Liver (tissue), 9 donors: ENCODE results near the gene CYP3A5. TPM values are rescaled to one million over a fixed set of nuclear protein-coding genes. Genes with fewer than 3 reads are reported as not detected.

Experiments
- DNase-seq: peaks from one replicate; pipeline ENCODE4 v3.0.0-alpha.2; 2017; ENCODE audit warnings: low spot score
- H3K27ac ChIP-seq, 2 donors: one replicate each; pipeline ENCODE4 v1.7.0; 2013; ENCODE audit warnings: inconsistent platforms in 2 of 2, low read length in 2 of 2, control low read depth in 1 of 2, low read depth in 1 of 2, mild to moderate bottlenecking in 1 of 2
- H3K27me3 ChIP-seq, 4 donors: one replicate each; pipeline versions ENCODE4 v1.6.1 to v1.7.0; 2013; ENCODE audit warnings: low read length in 3 of 4, inconsistent platforms in 1 of 4, mild to moderate bottlenecking in 1 of 4, moderate library complexity in 1 of 4; ENCODE audit not compliant: control insufficient read depth in 4 of 4, insufficient read depth in 4 of 4
- H3K36me3 ChIP-seq, 4 donors: one replicate each; pipeline versions ENCODE4 v1.6.1 to v1.7.0; 2013; ENCODE audit warnings: low read length in 3 of 4, mild to moderate bottlenecking in 3 of 4, low read depth in 1 of 4, moderate library complexity in 1 of 4; ENCODE audit not compliant: control insufficient read depth in 4 of 4, insufficient read depth in 3 of 4
- H3K4me1 ChIP-seq, 4 donors: one replicate each; pipeline versions ENCODE4 v1.6.1 to v1.7.0; 2013; ENCODE audit warnings: low read length in 3 of 4, mild to moderate bottlenecking in 3 of 4, moderate library complexity in 1 of 4; ENCODE audit not compliant: control insufficient read depth in 4 of 4, insufficient read depth in 4 of 4
- H3K4me3 ChIP-seq, 3 donors: one replicate each; pipeline versions ENCODE4 v1.6.1 to v1.7.0; 2013; ENCODE audit warnings: low read length in 3 of 3, control low read depth in 1 of 3, low read depth in 1 of 3, mild to moderate bottlenecking in 1 of 3
- H3K9ac ChIP-seq, 2 donors: one replicate each; pipeline ENCODE4 v1.7.0; 2013; ENCODE audit warnings: low read length in 2 of 2, mild to moderate bottlenecking in 2 of 2, moderate library complexity in 2 of 2, control low read depth in 1 of 2, low read depth in 1 of 2
- H3K9me3 ChIP-seq, 4 donors: one replicate each; pipeline versions ENCODE4 v1.6.1 to v1.7.0; 2013; ENCODE audit warnings: low read length in 3 of 4; ENCODE audit not compliant: control insufficient read depth in 4 of 4
- EGR1 ChIP-seq, 2 donors: IDR thresholded peaks; 2 replicates each; pipeline ENCODE4 v1.6.1; 2016 to 2018; ENCODE audit warnings: antibody characterized with exemption in 2 of 2, low read depth in 2 of 2
- FOXA1 ChIP-seq: IDR thresholded peaks from 2 replicates; pipeline ENCODE4 v1.6.1; 2016; ENCODE audit warnings: antibody characterized with exemption
- FOXA2 ChIP-seq: IDR thresholded peaks from 2 replicates; pipeline ENCODE4 v1.6.1; 2016; ENCODE audit warnings: antibody characterized with exemption
- GABPA ChIP-seq, 2 donors: IDR thresholded peaks in 1 of 2; conservative IDR thresholded peaks in 1 of 2; 2 replicates each; pipeline ENCODE4 v1.6.1; 2016; ENCODE audit warnings: antibody characterized with exemption in 2 of 2, mild to moderate bottlenecking in 1 of 2, moderate library complexity in 1 of 2
- HNF4A ChIP-seq, 2 donors: conservative IDR thresholded peaks; 2 replicates each; pipeline ENCODE4 v1.6.1; 2016; ENCODE audit warnings: antibody characterized with exemption in 2 of 2, mild to moderate bottlenecking in 2 of 2
- HNF4G ChIP-seq: IDR thresholded peaks from 2 replicates; pipeline ENCODE4 v1.6.1; 2016; ENCODE audit warnings: antibody characterized with exemption
- JUND ChIP-seq, 2 donors: IDR thresholded peaks; 2 replicates each; pipeline ENCODE4 v1.6.1; 2016; ENCODE audit warnings: antibody characterized with exemption in 2 of 2
- NR2F2 ChIP-seq: IDR thresholded peaks from 2 replicates; pipeline ENCODE4 v1.6.1; 2016; ENCODE audit warnings: antibody characterized with exemption
- RAD21 ChIP-seq, 2 donors: IDR thresholded peaks; 2 replicates each; pipeline ENCODE4 v1.6.1; 2016; ENCODE audit warnings: antibody characterized with exemption in 2 of 2, mild to moderate bottlenecking in 2 of 2
- RXRA ChIP-seq, 2 donors: IDR thresholded peaks; 2 replicates each; pipeline ENCODE4 v1.6.1; 2017 to 2018; ENCODE audit warnings: antibody characterized with exemption in 2 of 2, mild to moderate bottlenecking in 1 of 2
- SP1 ChIP-seq: IDR thresholded peaks from 2 replicates; pipeline ENCODE4 v1.6.1; 2018; ENCODE audit warnings: antibody characterized with exemption, mild to moderate bottlenecking
- TAF1 ChIP-seq: conservative IDR thresholded peaks from 2 replicates; pipeline ENCODE4 v1.6.1; 2016; ENCODE audit warnings: antibody characterized with exemption, mild to moderate bottlenecking
- YY1 ChIP-seq: IDR thresholded peaks from 2 replicates; pipeline ENCODE4 v1.6.1; 2016; ENCODE audit warnings: antibody characterized with exemption, mild to moderate bottlenecking
- WGBS: extraction: QIAGEN DNeasy Blood & Tissue Kit; methylation state at CpG from one replicate; pipeline ENCODE4 v1.1.7; 2013; 5-methylcytosine and 5-hydroxymethylcytosine counted together
- polyA plus RNA-seq, 2 donors: library from polyadenylated mRNA; stranded (reverse) in 1 of 2; unstranded in 1 of 2; fragments of 200-250 nt in 1 of 2; fragments of >200 nt in 1 of 2; fragmentation: Nextera tagmentation in 1 of 2; extraction: Ambion mirVana in 1 of 2; gene quantifications; one replicate each; pipeline versions ENCODE4 v1.2.1 to v1.2.3, GENCODE V29; 2013 to 2015
- total RNA-seq, 2 donors: library from RNA; depleted of rRNA; stranded (reverse); fragments of >200 nt; gene quantifications; one replicate each; pipeline ENCODE4 v1.2.3, GENCODE V29; 2014
- TF ChIP-seq, protein P1 (sequence below): IDR thresholded peaks from 2 replicates; pipeline ENCODE4 v1.6.1; 2016; ENCODE audit warnings: antibody characterized with exemption
- TF ChIP-seq, protein P2 (sequence below): IDR thresholded peaks from 2 replicates; pipeline ENCODE4 v1.6.1; 2016; ENCODE audit warnings: antibody characterized with exemption
- TF ChIP-seq, protein P3 (sequence below): IDR thresholded peaks from 2 replicates; pipeline ENCODE4 v1.6.1; 2016; ENCODE audit warnings: antibody characterized with exemption
- TF ChIP-seq, protein P4 (sequence below): fragments of 150-350 bp; IDR thresholded peaks from 2 replicates; pipeline ENCODE4 v1.5.1; 2017; ENCODE audit warnings: improper control_type of control experiment, low read depth, low read length; ENCODE audit not compliant: missing input control
- TF ChIP-seq, protein P5 (sequence below): IDR thresholded peaks from 2 replicates; pipeline ENCODE4 v1.6.1; 2016; ENCODE audit warnings: antibody characterized with exemption, mild to moderate bottlenecking
- donor health status: healthy.
- donor health status: healthy.
- donor health status: healthy.
- donor health status: healthy.
- donor health status: healthy.

The CYP3A5 gene
- total and polyA plus RNA-seq, 4 donors, result 21.9 to 1,413 (median 717) TPM

DNA sequence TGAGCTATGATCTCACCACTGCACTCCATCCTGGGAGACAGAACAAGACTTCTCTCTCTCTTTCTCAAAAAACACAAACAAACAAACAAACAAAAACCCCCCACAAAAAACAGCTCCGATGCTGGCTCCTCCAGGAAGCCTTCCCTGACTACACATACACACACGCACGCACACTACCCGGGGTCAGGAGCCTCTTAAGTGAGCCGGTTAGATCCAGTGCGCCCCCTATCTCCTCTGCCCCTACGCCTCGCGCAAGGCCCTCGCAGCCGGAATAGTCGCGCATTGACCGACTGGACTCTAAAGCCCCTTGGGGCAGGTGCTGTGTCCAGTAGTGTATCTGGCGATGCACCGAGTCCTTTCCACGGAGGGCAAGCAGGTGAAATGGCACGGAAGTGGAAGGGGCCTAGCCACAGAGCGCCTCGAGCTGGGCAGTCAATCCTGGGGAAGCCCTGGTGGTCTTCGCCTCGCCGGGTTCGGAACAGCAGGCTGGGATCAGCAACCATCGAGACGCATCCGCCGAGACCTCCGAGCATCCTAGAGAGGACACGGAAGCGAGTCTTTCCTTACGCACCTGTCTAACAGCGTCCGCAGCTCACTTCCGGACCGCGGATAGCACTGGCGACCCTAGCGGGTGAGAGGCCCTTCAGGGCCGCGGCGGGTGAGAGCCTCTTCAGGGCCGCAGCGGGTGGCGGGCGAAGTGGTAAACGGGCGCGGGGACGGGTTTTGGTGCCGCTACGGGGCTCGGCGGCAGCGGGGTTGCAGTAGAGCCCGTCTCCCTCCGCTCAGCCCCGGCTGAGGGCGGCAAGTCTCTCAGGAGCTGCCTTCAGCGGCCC lies 63.2 kb downstream of the CYP3A5 start, which contains the start of gene ZSCAN25:
TSS of gene ZSCAN25 (plus strand) at position 588 of the 833 bp plus-strand sequence. CDS start 2,661 bp downstream, outside the sequence.
- H3K4me1 ChIP-seq, result peaks cover 2 to 17% (median 8%) of the 10 kb centered on the region in 4 donors

More for the DNA sequence above, 63.2 kb downstream of the CYP3A5 start, which contains the start of gene ZSCAN25:
- under 1% methylated on average over 60 of the region's 60 CpGs for WGBS
- Histone ChIP-seq H3K4me3 (peak within 1 kb of the TSS; percentile 77 to 94 (median 93)), H3K9ac (peak within 1 kb of the TSS; percentile 23 to 92), H3K27me3 (no peaks in the 10 kb centered on the region), H3K36me3 (peaks cover 3 to 27% (median 20%) of the 10 kb centered on the region in 4 donors), H3K27ac (peak within 1 kb of the TSS; percentile 66 to 77), H3K9me3 (no peaks in the 10 kb centered on the region)
- peak; percentile 92 for DNase-seq
- TF ChIP-seq RAD21 (IDR thresholded peaks at IDR 0.05) (peak; percentile 49 to 53), HNF4G (no peak), TAF1 (peak; percentile 50), SP1 (peak; percentile 64), FOXA2 (no peak), EGR1 (IDR thresholded peaks at IDR 0.05; ENCODE audit: low read depth in 2 of 2) (peak in 1 of 2 donors; percentile 24), FOXA1 (no peak), GABPA (IDR thresholded peaks at IDR 0.05 in 1 of 2, conservative IDR thresholded peaks at IDR 0.05 in 1 of 2) (peak; percentile 94 to 98), HNF4A (conservative IDR thresholded peaks at IDR 0.05) (peak in 1 of 2 donors; percentile 18), NR2F2 (peak; percentile 62), JUND (IDR thresholded peaks at IDR 0.05) (peak in 1 of 2 donors; percentile 27), YY1 (peak; percentile 60), RXRA (IDR thresholded peaks at IDR 0.05) (peak; percentile 40 to 76)
- TF ChIP-seq, protein P1, sequence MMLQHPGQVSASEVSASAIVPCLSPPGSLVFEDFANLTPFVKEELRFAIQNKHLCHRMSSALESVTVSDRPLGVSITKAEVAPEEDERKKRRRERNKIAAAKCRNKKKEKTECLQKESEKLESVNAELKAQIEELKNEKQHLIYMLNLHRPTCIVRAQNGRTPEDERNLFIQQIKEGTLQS, result no peak
- TF ChIP-seq, protein P2, sequence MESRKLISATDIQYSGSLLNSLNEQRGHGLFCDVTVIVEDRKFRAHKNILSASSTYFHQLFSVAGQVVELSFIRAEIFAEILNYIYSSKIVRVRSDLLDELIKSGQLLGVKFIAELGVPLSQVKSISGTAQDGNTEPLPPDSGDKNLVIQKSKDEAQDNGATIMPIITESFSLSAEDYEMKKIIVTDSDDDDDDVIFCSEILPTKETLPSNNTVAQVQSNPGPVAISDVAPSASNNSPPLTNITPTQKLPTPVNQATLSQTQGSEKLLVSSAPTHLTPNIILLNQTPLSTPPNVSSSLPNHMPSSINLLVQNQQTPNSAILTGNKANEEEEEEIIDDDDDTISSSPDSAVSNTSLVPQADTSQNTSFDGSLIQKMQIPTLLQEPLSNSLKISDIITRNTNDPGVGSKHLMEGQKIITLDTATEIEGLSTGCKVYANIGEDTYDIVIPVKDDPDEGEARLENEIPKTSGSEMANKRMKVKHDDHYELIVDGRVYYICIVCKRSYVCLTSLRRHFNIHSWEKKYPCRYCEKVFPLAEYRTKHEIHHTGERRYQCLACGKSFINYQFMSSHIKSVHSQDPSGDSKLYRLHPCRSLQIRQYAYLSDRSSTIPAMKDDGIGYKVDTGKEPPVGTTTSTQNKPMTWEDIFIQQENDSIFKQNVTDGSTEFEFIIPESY, result peak; percentile 18
- TF ChIP-seq, protein P3, sequence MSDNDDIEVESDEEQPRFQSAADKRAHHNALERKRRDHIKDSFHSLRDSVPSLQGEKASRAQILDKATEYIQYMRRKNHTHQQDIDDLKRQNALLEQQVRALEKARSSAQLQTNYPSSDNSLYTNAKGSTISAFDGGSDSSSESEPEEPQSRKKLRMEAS, result peak; percentile 59
- TF ChIP-seq, protein P4, sequence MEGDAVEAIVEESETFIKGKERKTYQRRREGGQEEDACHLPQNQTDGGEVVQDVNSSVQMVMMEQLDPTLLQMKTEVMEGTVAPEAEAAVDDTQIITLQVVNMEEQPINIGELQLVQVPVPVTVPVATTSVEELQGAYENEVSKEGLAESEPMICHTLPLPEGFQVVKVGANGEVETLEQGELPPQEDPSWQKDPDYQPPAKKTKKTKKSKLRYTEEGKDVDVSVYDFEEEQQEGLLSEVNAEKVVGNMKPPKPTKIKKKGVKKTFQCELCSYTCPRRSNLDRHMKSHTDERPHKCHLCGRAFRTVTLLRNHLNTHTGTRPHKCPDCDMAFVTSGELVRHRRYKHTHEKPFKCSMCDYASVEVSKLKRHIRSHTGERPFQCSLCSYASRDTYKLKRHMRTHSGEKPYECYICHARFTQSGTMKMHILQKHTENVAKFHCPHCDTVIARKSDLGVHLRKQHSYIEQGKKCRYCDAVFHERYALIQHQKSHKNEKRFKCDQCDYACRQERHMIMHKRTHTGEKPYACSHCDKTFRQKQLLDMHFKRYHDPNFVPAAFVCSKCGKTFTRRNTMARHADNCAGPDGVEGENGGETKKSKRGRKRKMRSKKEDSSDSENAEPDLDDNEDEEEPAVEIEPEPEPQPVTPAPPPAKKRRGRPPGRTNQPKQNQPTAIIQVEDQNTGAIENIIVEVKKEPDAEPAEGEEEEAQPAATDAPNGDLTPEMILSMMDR, result peak; percentile 18
- TF ChIP-seq, protein P5, sequence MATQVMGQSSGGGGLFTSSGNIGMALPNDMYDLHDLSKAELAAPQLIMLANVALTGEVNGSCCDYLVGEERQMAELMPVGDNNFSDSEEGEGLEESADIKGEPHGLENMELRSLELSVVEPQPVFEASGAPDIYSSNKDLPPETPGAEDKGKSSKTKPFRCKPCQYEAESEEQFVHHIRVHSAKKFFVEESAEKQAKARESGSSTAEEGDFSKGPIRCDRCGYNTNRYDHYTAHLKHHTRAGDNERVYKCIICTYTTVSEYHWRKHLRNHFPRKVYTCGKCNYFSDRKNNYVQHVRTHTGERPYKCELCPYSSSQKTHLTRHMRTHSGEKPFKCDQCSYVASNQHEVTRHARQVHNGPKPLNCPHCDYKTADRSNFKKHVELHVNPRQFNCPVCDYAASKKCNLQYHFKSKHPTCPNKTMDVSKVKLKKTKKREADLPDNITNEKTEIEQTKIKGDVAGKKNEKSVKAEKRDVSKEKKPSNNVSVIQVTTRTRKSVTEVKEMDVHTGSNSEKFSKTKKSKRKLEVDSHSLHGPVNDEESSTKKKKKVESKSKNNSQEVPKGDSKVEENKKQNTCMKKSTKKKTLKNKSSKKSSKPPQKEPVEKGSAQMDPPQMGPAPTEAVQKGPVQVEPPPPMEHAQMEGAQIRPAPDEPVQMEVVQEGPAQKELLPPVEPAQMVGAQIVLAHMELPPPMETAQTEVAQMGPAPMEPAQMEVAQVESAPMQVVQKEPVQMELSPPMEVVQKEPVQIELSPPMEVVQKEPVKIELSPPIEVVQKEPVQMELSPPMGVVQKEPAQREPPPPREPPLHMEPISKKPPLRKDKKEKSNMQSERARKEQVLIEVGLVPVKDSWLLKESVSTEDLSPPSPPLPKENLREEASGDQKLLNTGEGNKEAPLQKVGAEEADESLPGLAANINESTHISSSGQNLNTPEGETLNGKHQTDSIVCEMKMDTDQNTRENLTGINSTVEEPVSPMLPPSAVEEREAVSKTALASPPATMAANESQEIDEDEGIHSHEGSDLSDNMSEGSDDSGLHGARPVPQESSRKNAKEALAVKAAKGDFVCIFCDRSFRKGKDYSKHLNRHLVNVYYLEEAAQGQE, result peak; percentile 32
